Umbilical cord (tissue), 2 donors: ENCODE results near the gene PACS2. TPM values are rescaled to one million over a fixed set of nuclear protein-coding genes. Genes with fewer than 3 reads are reported as not detected.

ENCODE experiments used
- DNase-seq: peaks from one replicate; pipeline ENCODE4 v3.0.0-alpha.2; 2015; ENCODE audit warnings: low spot score
- total RNA-seq: library from RNA; depleted of rRNA; stranded (reverse); fragments of >200 nt; gene quantifications from one replicate; pipeline ENCODE4 v1.2.3, GENCODE V29; 2014; ENCODE audit warnings: low replicate concordance; ENCODE audit not compliant: insufficient read depth

The PACS2 gene
- total RNA-seq, 1 donor from 2014 or later, result 17.8 TPM

DNA sequence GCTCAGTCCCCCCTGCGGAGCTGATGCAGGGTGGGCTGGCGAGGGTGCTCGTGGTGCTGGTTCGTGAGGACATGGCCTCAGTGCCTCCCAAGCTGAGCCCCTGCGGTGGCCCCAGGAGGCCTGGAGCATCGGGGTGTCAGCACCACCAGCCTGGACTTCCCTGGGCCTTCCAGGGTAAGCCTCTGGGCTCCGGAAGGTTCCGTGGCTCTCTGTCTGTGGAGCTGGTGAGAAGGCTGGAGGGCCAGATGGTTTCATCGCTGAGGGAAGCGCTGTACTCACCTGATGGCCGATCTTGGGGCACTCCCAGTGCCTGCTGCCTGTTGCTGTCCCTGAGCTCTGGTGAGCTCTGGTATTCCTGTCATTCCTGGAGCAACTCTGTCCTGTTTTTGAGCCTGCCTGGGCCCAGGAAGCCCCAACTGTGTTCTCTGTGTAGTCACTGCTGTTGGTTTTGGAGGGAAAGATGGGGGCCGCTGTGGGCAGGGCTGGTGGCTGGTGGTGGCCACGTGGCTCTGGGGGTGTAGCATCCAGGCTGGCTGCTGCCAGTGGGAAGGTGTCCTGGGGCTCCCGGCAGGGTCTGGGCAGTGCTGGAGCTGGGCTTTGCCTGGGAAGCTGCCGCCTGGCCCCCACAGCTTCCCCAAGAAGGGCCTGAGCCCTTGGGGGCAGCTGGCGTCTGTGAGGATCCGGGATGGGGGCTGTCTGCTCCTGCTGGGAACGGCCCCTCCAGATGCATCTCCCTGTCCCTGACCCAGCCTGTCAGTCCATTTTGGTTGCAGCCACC is 123.4 kb downstream of the PACS2 start:
- DNase-seq, result no peak

GRCh38 chr14:105439179-105439578 is 124.6 kb downstream of the PACS2 start:
- no peak for DNase-seq

DNA sequence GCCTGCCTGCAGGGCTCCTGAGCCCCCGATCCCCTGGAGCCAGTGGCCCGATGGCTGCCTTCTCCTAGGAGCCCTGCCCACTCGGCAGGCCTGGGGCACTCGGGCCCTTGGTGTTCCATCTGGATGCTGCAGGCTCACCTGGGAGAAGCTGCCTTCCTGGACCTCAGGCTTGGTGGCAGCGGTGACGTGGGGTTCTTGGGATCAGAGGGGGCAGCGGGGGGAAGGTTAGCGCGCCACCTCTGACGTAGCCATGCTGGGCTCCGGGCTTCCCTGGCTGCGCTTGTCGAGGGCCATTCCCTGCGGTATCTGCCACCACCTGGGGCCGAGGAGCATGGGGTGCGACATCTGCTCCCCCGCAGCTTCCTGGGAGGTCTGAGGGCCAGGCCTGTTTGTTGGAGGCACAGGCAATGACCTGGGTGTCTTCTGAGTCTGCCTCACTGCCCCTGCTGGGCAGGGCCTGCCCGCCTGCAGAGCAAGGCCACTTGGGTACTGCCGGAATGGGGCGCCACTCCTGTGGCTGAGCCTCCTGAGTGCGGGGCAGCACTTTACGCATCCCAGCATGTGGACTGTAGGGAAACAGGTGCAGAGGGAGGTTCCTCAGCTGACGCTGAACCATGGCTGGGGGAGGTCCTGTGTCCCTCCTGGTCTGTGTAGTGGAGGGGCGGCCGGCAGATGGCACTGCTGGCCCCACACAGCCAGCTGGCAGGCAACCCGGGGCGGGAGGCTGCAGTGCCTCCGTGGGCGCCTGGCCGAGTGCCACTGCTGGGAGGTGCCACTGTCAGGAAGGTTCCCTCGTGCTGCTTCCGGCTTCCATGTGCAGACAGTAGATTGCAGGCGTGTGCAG is 125.4 kb downstream of the PACS2 start:
- DNase-seq, result no peak

GRCh38 chr14:105440554-105440900 is 126.0 kb downstream of the PACS2 start:
- DNase-seq, result no peak

DNA sequence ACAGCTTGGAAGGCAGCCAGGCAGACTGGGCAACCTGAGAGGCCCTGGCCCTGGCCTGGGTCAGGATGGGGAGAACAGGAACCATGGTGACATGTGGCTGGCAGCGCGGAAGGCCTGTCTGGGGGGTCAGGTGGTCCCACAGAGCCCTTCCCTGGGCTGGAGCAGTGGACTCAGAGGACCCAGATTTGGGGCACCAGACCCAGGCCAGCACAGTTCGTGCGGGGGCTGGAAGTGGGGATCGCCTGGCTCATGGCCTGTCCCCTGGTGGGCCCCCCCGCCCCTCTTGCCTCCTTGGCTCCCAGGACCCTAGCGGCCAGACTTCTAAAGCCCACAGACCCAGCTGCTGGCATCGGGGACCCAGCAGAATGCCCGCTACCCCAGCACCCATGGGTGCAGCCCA is 126.4 kb downstream of the PACS2 start:
- no peak for DNase-seq

- DNase-seq, result no peak
Measured at GRCh38 chr14:105442125-105442524, 127.6 kb downstream of the PACS2 start.

DNA sequence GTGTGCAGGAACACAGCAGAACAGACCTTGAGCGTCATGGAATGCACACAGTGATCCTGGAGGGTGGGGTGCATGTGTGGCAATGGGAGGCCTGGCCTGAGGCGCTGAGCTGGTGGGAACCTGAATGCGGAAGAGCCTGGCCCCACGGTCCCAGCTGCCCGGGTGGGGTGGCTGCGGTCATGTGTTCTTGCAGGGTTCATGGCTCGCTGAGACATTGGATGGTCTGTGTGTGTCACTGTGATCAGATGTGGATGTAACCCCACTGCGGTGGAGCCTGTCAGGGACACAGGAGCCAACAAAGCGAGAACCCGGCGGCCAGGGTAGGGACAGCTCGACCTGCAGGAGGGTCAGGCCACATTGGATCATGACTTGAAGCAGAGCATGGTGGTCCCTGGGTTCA is 128.3 kb downstream of the PACS2 start:
- no peak for DNase-seq

DNA sequence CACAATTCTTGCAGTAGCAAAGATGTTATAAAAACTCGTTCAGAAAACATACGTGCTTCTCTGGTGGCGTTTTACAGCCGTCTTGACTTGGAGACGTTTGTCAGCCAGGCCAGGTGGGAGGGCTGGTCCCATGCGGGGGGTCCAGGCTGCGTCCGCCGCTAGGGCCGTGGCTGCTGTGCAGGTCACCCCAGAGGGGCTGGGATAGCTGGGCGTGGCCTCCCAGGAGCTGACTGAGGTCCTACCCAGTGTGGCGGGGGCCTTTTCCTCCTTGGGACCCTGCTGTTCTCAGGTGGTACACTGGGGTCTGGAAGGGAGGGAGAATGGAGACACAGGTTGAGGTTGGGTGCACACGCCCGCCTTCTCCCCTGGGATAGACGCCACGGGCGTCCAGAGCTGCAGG is 130.3 kb downstream of the PACS2 start:
- DNase-seq, result no peak

DNA sequence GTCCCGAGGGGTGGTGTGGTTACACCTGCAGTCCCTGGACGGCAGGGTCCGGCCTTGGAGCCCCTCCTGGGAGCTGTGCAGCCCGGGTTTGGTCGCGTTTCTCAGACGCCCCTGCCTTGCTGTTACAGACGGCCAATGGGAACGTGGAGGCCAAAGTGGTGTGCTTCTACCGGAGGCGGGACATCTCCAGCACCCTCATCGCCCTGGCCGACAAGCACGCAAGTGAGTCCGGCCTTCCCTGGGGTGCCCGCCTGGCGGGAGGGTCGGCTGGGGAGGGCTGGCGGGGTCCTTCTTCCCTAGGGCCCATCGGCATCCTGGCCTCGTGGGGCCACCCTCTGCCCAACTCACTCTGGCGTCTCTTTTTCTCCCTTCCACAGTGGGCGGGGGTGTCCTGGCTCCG is 130.7 kb downstream of the PACS2 start:
- DNase-seq, result no peak

DNA sequence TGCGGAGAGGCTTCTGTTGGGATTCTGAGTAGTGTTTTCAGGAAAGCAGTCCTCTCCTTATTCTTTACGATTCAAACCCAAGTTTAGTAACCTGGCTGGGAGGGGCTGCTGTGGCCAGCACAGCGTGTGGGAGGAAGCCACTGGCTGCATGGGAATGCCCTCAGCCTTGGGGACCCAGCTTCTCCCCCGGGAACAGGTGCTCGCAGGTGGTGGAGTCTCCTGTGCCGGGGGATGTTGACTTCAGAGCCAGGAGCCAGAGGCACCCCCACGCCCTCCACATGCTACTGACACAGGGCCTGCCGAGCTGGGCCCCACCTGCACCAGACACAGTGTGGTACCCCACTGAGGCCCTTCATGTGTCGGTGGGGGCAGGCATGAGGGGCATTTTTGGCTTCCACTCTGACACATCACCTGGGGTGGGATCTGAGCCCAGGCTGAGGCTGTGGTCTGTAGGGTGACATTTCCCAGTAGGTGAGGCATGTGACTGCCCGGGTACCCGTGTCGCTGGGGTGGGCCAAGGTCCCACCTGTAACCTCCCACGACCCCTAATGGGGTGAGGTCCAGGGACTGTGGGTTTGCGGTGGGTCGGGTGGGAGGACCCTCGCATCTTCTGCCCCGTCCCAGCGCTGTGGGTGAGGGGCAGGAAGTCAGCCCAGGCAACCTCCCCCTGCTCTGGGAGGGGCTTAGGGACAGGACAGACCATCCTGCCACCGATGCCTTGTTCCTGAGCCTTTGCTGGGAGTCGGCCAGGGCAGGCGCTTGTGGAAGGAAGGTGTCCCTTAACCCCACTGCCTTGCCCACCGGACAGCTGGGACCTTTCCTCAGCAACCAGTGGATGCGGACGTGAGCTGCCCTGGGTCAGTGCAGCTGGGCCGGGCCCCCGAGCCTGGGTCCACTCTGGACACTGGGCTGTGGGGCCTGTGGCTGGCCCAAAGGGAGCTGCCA is 131.6 kb downstream of the PACS2 start:
- DNase-seq, result no peak

DNA sequence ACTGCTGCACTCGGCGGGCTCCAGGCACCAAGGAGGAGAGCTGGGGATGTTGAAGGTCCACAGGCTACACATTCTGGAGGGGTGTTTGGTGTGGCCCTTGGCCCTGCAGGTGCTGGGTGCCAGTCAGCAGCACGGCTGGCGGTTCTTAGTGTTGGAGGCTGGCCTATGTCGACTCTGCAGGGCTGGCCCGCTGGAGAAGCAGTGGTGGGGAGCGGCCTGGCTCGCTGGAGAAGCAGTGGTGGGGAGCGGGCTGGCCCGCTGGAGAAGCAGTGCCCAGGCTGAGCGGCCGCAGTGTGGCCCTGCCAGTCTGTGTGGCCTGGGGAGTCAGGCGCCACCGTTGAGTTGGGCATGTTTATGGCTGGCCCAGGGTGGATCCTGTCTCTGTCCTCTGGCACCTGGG is 132.4 kb downstream of the PACS2 start:
- DNase-seq, result no peak

Other genes starting within 250 kb of the PACS2 start
- 4.1 TPM for gene GPR132, start 249.3 kb upstream of the PACS2 start, total RNA-seq
- 7.0 TPM for gene JAG2, start 146.0 kb upstream of the PACS2 start, total RNA-seq
- 15.9 TPM for gene NUDT14, start 133.4 kb upstream of the PACS2 start, total RNA-seq
- 33.0 TPM for gene BTBD6, start 66.2 kb upstream of the PACS2 start, total RNA-seq
- 41.9 TPM for gene BRF1, start 13.7 kb upstream of the PACS2 start, total RNA-seq
- gene TEX22, start 83.8 kb downstream of the PACS2 start, total RNA-seq, result not detected
- 30.3 TPM for gene MTA1, start 105.1 kb downstream of the PACS2 start, total RNA-seq
- 62.4 TPM for gene CRIP2, start 160.1 kb downstream of the PACS2 start, total RNA-seq
- gene CRIP1, start 172.1 kb downstream of the PACS2 start, total RNA-seq, result 24.1 TPM
- gene TEDC1, start 176.5 kb downstream of the PACS2 start, total RNA-seq, result 15.4 TPM
- 6.0 TPM for gene TMEM121, start 211.8 kb downstream of the PACS2 start, total RNA-seq